GM12864 (cell line): Measurements from ENCODE around the gene KRT40.

ENCODE experiments used
- DNase-seq: peaks from one replicate; pipeline ENCODE4 v3.0.0-alpha.2; 2011; ENCODE audit warnings: low read depth
- H3K4me3 ChIP-seq: 2 replicates; pipeline ENCODE4 v1.5.1; 2011; ENCODE audit warnings: mild to moderate bottlenecking, low read depth, low read length, control low read depth
- CTCF ChIP-seq: IDR thresholded peaks from 2 replicates; pipeline ENCODE4 v1.5.1; 2011; ENCODE audit warnings: low read depth, mild to moderate bottlenecking, moderate library complexity, low read length, control low read depth, inconsistent platforms; ENCODE audit errors: missing control alignments

KRT40 gene

GRCh38 chr17:40986920-40987319, 2.8 kb upstream of the KRT40 start:
- DNase-seq: no peak
- no peak overlapping the region for H3K4me3 ChIP-seq
- TF ChIP-seq CTCF: no peak

GRCh38 chr17:40981115-40981514, 3.0 kb downstream of the KRT40 start:
- DNase-seq: no peak
- H3K4me3 ChIP-seq: no peak overlapping the region
- no peak for TF ChIP-seq CTCF

GRCh38 chr17:40980596-40980995, 3.5 kb downstream of the KRT40 start:
- DNase-seq: no peak
- H3K4me3 ChIP-seq: no peak overlapping the region
- no peak for TF ChIP-seq CTCF

GRCh38 chr17:40980117-40980516, 4.0 kb downstream of the KRT40 start:
- DNase-seq: no peak
- TF ChIP-seq CTCF: no peak
- H3K4me3 ChIP-seq: no peak overlapping the region

GRCh38 chr17:40978575-40979151, 5.5 kb downstream of the KRT40 start:
- no peak for TF ChIP-seq CTCF
- no peak for DNase-seq
- H3K4me3 ChIP-seq: no peak overlapping the region

- H3K4me3 ChIP-seq: no peak overlapping the region
- no peak for TF ChIP-seq CTCF
- no peak for DNase-seq
These were observed 8.6 kb downstream of the KRT40 start for GRCh38 chr17:40975516-40975915.

- no peak for TF ChIP-seq CTCF
- DNase-seq: no peak
- no peak overlapping the region for H3K4me3 ChIP-seq
These were observed 9.8 kb downstream of the KRT40 start for GRCh38 chr17:40974366-40974765.
